ENCODE measurements around the gene SEMA4G. TPM values are rescaled to one million over a fixed set of nuclear protein-coding genes. Genes with fewer than 3 reads are reported as not detected.
A peak's percentile ranks its signal among the peaks of the same experiment; 100 is the strongest.

The SEMA4G gene, protein sequence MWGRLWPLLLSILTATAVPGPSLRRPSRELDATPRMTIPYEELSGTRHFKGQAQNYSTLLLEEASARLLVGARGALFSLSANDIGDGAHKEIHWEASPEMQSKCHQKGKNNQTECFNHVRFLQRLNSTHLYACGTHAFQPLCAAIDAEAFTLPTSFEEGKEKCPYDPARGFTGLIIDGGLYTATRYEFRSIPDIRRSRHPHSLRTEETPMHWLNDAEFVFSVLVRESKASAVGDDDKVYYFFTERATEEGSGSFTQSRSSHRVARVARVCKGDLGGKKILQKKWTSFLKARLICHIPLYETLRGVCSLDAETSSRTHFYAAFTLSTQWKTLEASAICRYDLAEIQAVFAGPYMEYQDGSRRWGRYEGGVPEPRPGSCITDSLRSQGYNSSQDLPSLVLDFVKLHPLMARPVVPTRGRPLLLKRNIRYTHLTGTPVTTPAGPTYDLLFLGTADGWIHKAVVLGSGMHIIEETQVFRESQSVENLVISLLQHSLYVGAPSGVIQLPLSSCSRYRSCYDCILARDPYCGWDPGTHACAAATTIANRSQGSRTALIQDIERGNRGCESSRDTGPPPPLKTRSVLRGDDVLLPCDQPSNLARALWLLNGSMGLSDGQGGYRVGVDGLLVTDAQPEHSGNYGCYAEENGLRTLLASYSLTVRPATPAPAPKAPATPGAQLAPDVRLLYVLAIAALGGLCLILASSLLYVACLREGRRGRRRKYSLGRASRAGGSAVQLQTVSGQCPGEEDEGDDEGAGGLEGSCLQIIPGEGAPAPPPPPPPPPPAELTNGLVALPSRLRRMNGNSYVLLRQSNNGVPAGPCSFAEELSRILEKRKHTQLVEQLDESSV
- total RNA-seq, result 1 to 10 TPM in 3 of 5 experiments, under 1 TPM in 2; 0.78 to 1.7 (median 1.2) TPM
- polyA plus RNA-seq, result under 1 TPM; 0.24 to 0.52 TPM
- total RNA-seq, result 0.40 reads per million

GRCh38 chr10:100969187-100970075 is at the start of gene SEMA4G:
Gene SEMA4G (plus strand): TSS chr10:100969504. CDS start chr10:100972913, 3,409 bp downstream.
- Mint-ChIP-seq H3K4me1 (peaks cover 4 to 18% (median 14%) of the 10 kb centered on the region in 7 donors), H3K4me3 (peak within 1 kb of the TSS; percentile 53 to 81 (median 73)), H3K9me3 (no peaks in the 10 kb centered on the region), H3K27me3 (peaks cover 0 to 5% (median 0%) of the 10 kb centered on the region in 5 donors), H3K27ac (peak within 1 kb of the TSS in 3 of 9 donors; percentile 1 to 83 (median 24)), H3K36me3 (peaks cover 0 to 4% (median 1%) of the 10 kb centered on the region in 5 donors)
- peak in 8 of 9 donors; percentile 26 to 53 (median 38) for DNase-seq
- intact Hi-C loops (cut with micrococcal nuclease), result loop anchor here (1.0 to 2.0 kb wide), 4 partner anchors 18 to 45 kb away; partner anchors contain the start of genes MRPL43 (in 2 of the 2) and TWNK (in 2 of the 2)
- Histone ChIP-seq H3K9me3 (ENCODE audit: control insufficient read depth in 2 of 3, low read length in 3 of 3) (no peaks in the 10 kb centered on the region), H3K4me1 (ENCODE audit: control insufficient read depth in 2 of 2, insufficient read depth in 2 of 2, low read length in 2 of 2) (peaks cover 4 to 12% of the 10 kb centered on the region in 2 donors), H3K27me3 (ENCODE audit: control insufficient read depth in 2 of 2, insufficient read depth in 2 of 2, low read length in 2 of 2) (no peaks in the 10 kb centered on the region), H3K36me3 (ENCODE audit: control insufficient read depth in 2 of 3, insufficient read depth in 3 of 3, low read length in 3 of 3) (no peaks in the 10 kb centered on the region), H3K27ac (ENCODE audit: low read depth, low read length) (peak within 1 kb of the TSS; percentile 30), H3K4me3 (ENCODE audit: low read length) (peak within 1 kb of the TSS; percentile 49)
- peak; percentile 79 for ATAC-seq
- ChIA-PET CTCF (interaction anchor here (0.9 to 4.7 kb wide), 3 partner anchors 19 to 45 kb away, joined by 4 to 18 read pairs (median 13); no protein-coding TSS in a partner anchor), POLR2A (interaction anchor here (1.1 to 3.2 kb wide), 2 partner anchors 18 to 28 kb away, joined by 3 to 17 read pairs; partner anchors contain the start of genes MRPL43 and TWNK)

DNA sequence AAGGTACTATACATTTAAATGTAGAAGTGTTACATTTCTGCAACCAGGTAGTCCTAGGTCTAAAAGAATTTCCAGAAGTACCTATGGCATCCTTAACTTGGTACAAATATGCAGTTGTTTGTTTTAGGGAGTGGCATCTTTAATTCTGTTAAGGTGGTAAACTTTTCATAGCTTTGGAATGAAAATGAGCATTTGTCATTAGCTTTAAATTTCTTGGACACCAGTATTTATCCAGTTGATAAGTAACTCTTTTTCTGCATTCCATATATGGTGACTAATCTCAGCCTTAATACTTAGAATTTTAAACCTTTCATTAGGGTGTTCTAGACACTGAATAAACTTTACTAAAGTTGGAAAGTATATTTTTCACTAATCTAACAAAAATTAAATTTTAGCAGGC is 45.7 kb upstream of the SEMA4G start:
- Mint-ChIP-seq H3K27me3 (no peaks in the 10 kb centered on the region), H3K36me3 (peaks cover 12 to 53% (median 38%) of the 10 kb centered on the region in 5 donors), H3K4me1 (peaks cover 10 to 35% (median 18%) of the 10 kb centered on the region in 7 donors), H3K27ac (no peak overlapping the region), H3K4me3 (no peak overlapping the region), H3K9me3 (no peaks in the 10 kb centered on the region)
- Histone ChIP-seq H3K9me3 (ENCODE audit: control insufficient read depth in 2 of 3, low read length in 3 of 3) (no peaks in the 10 kb centered on the region), H3K36me3 (ENCODE audit: control insufficient read depth in 2 of 3, insufficient read depth in 3 of 3, low read length in 3 of 3) (peaks cover 4 to 57% (median 26%) of the 10 kb centered on the region in 3 experiments), H3K27ac (ENCODE audit: low read depth, low read length) (no peak overlapping the region), H3K4me3 (ENCODE audit: low read length) (no peak overlapping the region), H3K4me1 (ENCODE audit: control insufficient read depth in 2 of 2, insufficient read depth in 2 of 2, low read length in 2 of 2) (no peaks in the 10 kb centered on the region), H3K27me3 (ENCODE audit: control insufficient read depth in 2 of 2, insufficient read depth in 2 of 2, low read length in 2 of 2) (no peaks in the 10 kb centered on the region)
- intact Hi-C loops (cut with micrococcal nuclease), result no loop called here
- CTCF ChIA-PET, result interaction anchor here (1.3 kb wide), 1 partner anchor 11 kb away, joined by 3 read pairs; the partner anchor contains the start of gene SLF2
- POLR2A ChIA-PET, result interaction anchor here (0.7 to 1.2 kb wide), 2 partner anchors 10 to 12 kb away, joined by 3 to 6 read pairs; partner anchors contain the start of gene SLF2
- DNase-seq (no peak), ATAC-seq (no peak)

GRCh38 chr10:100927266-100927665 is 42.0 kb upstream of the SEMA4G start:
- CTCF ChIA-PET, result no interaction called here

DNA sequence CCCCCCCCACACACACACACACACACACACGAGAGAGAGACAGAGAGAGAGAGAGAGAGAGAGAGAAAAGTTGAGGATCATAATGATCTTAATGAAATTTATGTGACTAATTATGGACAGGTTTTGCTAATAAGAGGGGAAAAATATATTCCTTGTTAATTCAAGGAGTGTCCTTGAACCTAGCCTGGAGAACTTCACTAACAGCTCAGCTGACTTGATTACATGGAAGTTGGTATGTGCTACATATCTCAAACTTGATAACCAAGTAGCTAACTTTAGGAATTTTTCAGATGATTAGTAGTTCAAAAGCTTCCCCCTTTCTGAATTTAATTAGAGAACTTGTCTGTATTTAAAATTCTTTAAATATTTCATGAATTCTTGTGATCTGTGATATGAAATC is 41.3 kb upstream of the SEMA4G start:
- Mint-ChIP-seq H3K27me3 (no peaks in the 10 kb centered on the region), H3K9me3 (no peaks in the 10 kb centered on the region), H3K4me3 (no peak overlapping the region), H3K4me1 (peaks cover 10 to 32% (median 20%) of the 10 kb centered on the region in 7 donors), H3K27ac (peak overlapping the region in 1 of 9 donors; percentile 16), H3K36me3 (peaks cover 24 to 73% (median 54%) of the 10 kb centered on the region in 5 donors)
- Histone ChIP-seq H3K4me1 (ENCODE audit: control insufficient read depth in 2 of 2, insufficient read depth in 2 of 2, low read length in 2 of 2) (no peaks in the 10 kb centered on the region), H3K27me3 (ENCODE audit: control insufficient read depth in 2 of 2, insufficient read depth in 2 of 2, low read length in 2 of 2) (no peaks in the 10 kb centered on the region), H3K36me3 (ENCODE audit: control insufficient read depth in 2 of 3, insufficient read depth in 3 of 3, low read length in 3 of 3) (peaks cover 12 to 68% (median 40%) of the 10 kb centered on the region in 3 experiments), H3K9me3 (ENCODE audit: control insufficient read depth in 2 of 3, low read length in 3 of 3) (no peaks in the 10 kb centered on the region), H3K4me3 (ENCODE audit: low read length) (no peak overlapping the region), H3K27ac (ENCODE audit: low read depth, low read length) (no peak overlapping the region)
- ChIA-PET CTCF (interaction anchor here (1.0 kb wide), 1 partner anchor 86 kb away, joined by 3 read pairs; no protein-coding TSS in a partner anchor), POLR2A (no interaction called here)
- DNase-seq (no peak), ATAC-seq (no peak)
- intact Hi-C loops (cut with micrococcal nuclease), result no loop called here

More at GRCh38 chr10:100927266-100927665, 42.0 kb upstream of the SEMA4G start:
- no peaks in the 10 kb centered on the region for H3K9me3 Mint-ChIP-seq
- Histone ChIP-seq H3K36me3 (ENCODE audit: control insufficient read depth in 2 of 3, insufficient read depth in 3 of 3, low read length in 3 of 3) (peaks cover 12 to 65% (median 40%) of the 10 kb centered on the region in 3 experiments), H3K27me3 (ENCODE audit: control insufficient read depth in 2 of 2, insufficient read depth in 2 of 2, low read length in 2 of 2) (no peaks in the 10 kb centered on the region), H3K27ac (ENCODE audit: low read depth, low read length) (no peak overlapping the region), H3K9me3 (ENCODE audit: control insufficient read depth in 2 of 3, low read length in 3 of 3) (no peaks in the 10 kb centered on the region), H3K4me3 (ENCODE audit: low read length) (no peak overlapping the region), H3K4me1 (ENCODE audit: control insufficient read depth in 2 of 2, insufficient read depth in 2 of 2, low read length in 2 of 2) (no peaks in the 10 kb centered on the region)
- peaks cover 24 to 68% (median 46%) of the 10 kb centered on the region in 5 donors for H3K36me3 Mint-ChIP-seq
- no peak overlapping the region for H3K27ac Mint-ChIP-seq
- POLR2A ChIA-PET, result no interaction called here
- peaks cover 10 to 33% (median 22%) of the 10 kb centered on the region in 7 donors for H3K4me1 Mint-ChIP-seq
- intact Hi-C loops (cut with micrococcal nuclease), result no loop called here
- no peak for ATAC-seq
- H3K4me3 Mint-ChIP-seq, result no peak overlapping the region
- no peak for DNase-seq
- no peaks in the 10 kb centered on the region for H3K27me3 Mint-ChIP-seq

- H3K36me3 Mint-ChIP-seq, result peaks cover 18 to 56% (median 45%) of the 10 kb centered on the region in 5 donors
- ATAC-seq, result no peak
- intact Hi-C loops (cut with micrococcal nuclease), result no loop called here
- no peak overlapping the region for H3K4me3 Mint-ChIP-seq
- peaks cover 12 to 58% (median 28%) of the 10 kb centered on the region in 3 experiments for H3K36me3 ChIP-seq (ENCODE audit: control insufficient read depth in 2 of 3, insufficient read depth in 3 of 3, low read length in 3 of 3)
- no peaks in the 10 kb centered on the region for H3K27me3 Mint-ChIP-seq
- no peak overlapping the region for H3K27ac ChIP-seq (ENCODE audit: low read depth, low read length)
- ChIA-PET CTCF (interaction anchor here (1.1 kb wide), 1 partner anchor 84 kb away, joined by 4 read pairs; no protein-coding TSS in a partner anchor), POLR2A (no interaction called here)
- H3K9me3 Mint-ChIP-seq, result no peaks in the 10 kb centered on the region
- H3K4me3 ChIP-seq (ENCODE audit: low read length), result no peak overlapping the region
- peaks cover 4 to 19% (median 12%) of the 10 kb centered on the region in 7 donors for H3K4me1 Mint-ChIP-seq
- no peaks in the 10 kb centered on the region for H3K4me1 ChIP-seq (ENCODE audit: control insufficient read depth in 2 of 2, insufficient read depth in 2 of 2, low read length in 2 of 2)
- no peak overlapping the region for H3K27ac Mint-ChIP-seq
- H3K9me3 ChIP-seq (ENCODE audit: control insufficient read depth in 2 of 3, low read length in 3 of 3), result no peaks in the 10 kb centered on the region
- H3K27me3 ChIP-seq (ENCODE audit: control insufficient read depth in 2 of 2, insufficient read depth in 2 of 2, low read length in 2 of 2), result no peaks in the 10 kb centered on the region
- no peak for DNase-seq
Measured at GRCh38 chr10:100930368-100930767, 38.9 kb upstream of the SEMA4G start.

Data from naive thymus-derived CD4-positive, alpha-beta T cell (primary cell).